ENCODE results near the gene DHRS11. TPM values are rescaled to one million over a fixed set of nuclear protein-coding genes. Genes with fewer than 3 reads are reported as not detected.

DHRS11 gene
- total RNA-seq, 1 experiment from 2014 or later: 38.0 TPM

DNA sequence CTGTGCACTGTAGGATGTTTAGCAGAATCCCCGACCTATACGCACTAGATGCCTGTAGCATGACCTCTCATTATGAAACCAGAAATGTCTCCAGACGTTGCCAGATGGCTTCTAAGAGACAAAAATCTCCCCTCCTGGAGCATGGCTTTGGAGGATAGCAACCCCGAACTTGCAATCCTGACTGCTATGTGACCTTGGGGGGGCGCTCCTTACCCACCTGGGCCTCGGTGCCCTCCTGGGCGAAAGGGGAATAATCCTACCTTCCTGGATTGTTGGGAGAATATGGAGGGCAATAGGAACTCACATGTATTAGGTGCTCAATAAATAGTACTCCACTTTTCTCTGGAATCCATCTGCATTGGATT lies 17.8 kb downstream of the DHRS11 start:
- H3K27me3 Mint-ChIP-seq (ENCODE audit: low read depth): no peaks in the 10 kb centered on the region
- POLR2A ChIA-PET: no interaction called here
- peaks cover 8% of the 10 kb centered on the region; the same call in 1 of the 2 replicates for H3K9me3 Mint-ChIP-seq
- H3K36me3 Mint-ChIP-seq: peaks cover 14% of the 10 kb centered on the region
- TF ChIP-seq TCF7 (CRISPR knock-in tag; IDR thresholded peaks at IDR 0.05; ENCODE audit: low read depth): no peak
- TF ChIP-seq, protein P1, sequence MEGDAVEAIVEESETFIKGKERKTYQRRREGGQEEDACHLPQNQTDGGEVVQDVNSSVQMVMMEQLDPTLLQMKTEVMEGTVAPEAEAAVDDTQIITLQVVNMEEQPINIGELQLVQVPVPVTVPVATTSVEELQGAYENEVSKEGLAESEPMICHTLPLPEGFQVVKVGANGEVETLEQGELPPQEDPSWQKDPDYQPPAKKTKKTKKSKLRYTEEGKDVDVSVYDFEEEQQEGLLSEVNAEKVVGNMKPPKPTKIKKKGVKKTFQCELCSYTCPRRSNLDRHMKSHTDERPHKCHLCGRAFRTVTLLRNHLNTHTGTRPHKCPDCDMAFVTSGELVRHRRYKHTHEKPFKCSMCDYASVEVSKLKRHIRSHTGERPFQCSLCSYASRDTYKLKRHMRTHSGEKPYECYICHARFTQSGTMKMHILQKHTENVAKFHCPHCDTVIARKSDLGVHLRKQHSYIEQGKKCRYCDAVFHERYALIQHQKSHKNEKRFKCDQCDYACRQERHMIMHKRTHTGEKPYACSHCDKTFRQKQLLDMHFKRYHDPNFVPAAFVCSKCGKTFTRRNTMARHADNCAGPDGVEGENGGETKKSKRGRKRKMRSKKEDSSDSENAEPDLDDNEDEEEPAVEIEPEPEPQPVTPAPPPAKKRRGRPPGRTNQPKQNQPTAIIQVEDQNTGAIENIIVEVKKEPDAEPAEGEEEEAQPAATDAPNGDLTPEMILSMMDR (IDR thresholded peaks at IDR 0.05): peak; percentile 12; the same call in 1 of the 2 replicates
- CTCF ChIA-PET: interaction anchor here (1.0 kb wide), 1 partner anchor 17 kb away, joined by 6 read pairs; no protein-coding TSS in a partner anchor
- ATAC-seq: peak; percentile 48
- peaks cover 40% of the 10 kb centered on the region for H3K4me1 Mint-ChIP-seq
- H3K4me3 Mint-ChIP-seq: no peak overlapping the region
- DNase-seq (ENCODE audit: low spot score): peak; percentile 52
- H3K27ac Mint-ChIP-seq: no peak overlapping the region

- Mint-ChIP-seq H3K9me3 (peaks cover 8% of the 10 kb centered on the region; the same call in 1 of the 2 replicates), H3K27me3 (ENCODE audit: low read depth) (no peaks in the 10 kb centered on the region), H3K36me3 (peaks cover 12% of the 10 kb centered on the region), H3K27ac (no peak overlapping the region), H3K4me1 (peaks cover 46% of the 10 kb centered on the region), H3K4me3 (no peak overlapping the region)
- POLR2A ChIA-PET: no interaction called here
- TF ChIP-seq SP1 (CRISPR knock-in tag; conservative IDR thresholded peaks at IDR 0.05): no peak
- TF ChIP-seq ZNF671 (CRISPR knock-in tag; IDR thresholded peaks at IDR 0.05): no peak
- TF ChIP-seq, protein P2, sequence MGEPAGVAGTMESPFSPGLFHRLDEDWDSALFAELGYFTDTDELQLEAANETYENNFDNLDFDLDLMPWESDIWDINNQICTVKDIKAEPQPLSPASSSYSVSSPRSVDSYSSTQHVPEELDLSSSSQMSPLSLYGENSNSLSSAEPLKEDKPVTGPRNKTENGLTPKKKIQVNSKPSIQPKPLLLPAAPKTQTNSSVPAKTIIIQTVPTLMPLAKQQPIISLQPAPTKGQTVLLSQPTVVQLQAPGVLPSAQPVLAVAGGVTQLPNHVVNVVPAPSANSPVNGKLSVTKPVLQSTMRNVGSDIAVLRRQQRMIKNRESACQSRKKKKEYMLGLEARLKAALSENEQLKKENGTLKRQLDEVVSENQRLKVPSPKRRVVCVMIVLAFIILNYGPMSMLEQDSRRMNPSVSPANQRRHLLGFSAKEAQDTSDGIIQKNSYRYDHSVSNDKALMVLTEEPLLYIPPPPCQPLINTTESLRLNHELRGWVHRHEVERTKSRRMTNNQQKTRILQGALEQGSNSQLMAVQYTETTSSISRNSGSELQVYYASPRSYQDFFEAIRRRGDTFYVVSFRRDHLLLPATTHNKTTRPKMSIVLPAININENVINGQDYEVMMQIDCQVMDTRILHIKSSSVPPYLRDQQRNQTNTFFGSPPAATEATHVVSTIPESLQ (CRISPR knock-in tag; IDR thresholded peaks at IDR 0.05): no peak
- TF ChIP-seq NFYB (CRISPR knock-in tag; conservative IDR thresholded peaks at IDR 0.05; ENCODE audit: low read depth): no peak
- no peak for DNase-seq (ENCODE audit: low spot score)
- no peak for ATAC-seq
- CTCF ChIA-PET: interaction anchor here (1.5 to 8.1 kb wide), 2 partner anchors 8 to 19 kb away, joined by 3 to 87 read pairs; partner anchors contain the start of gene MRM1
Measured at GRCh38 chr17:36610474-36610873, 18.8 kb downstream of the DHRS11 start.

GRCh38 chr17:36611345-36612072 lies 19.8 kb downstream of the DHRS11 start:
- Mint-ChIP-seq H3K9me3 (peaks cover 8% of the 10 kb centered on the region; the same call in 1 of the 2 replicates), H3K27me3 (ENCODE audit: low read depth) (no peaks in the 10 kb centered on the region), H3K4me3 (no peak overlapping the region), H3K27ac (0 out of 2 replicates have a peak overlapping the region, but pooled peaks have one; percentile 45), H3K4me1 (peaks cover 44% of the 10 kb centered on the region), H3K36me3 (peaks cover 9% of the 10 kb centered on the region)
- no peak for DNase-seq (ENCODE audit: low spot score)
- ChIA-PET POLR2A (no interaction called here), CTCF (interaction anchor here (1.5 to 8.1 kb wide), 2 partner anchors 9 to 18 kb away, joined by 3 to 87 read pairs; partner anchors contain the start of gene MRM1)
- ATAC-seq: no peak
- TF ChIP-seq ZNF281 (CRISPR knock-in tag; IDR thresholded peaks at IDR 0.05): no peak
- no peak for TF ChIP-seq RORB (CRISPR knock-in tag; IDR thresholded peaks at IDR 0.05)
- no peak for TF ChIP-seq ZBTB43 (CRISPR knock-in tag; IDR thresholded peaks at IDR 0.05)
- TF ChIP-seq, protein P3, sequence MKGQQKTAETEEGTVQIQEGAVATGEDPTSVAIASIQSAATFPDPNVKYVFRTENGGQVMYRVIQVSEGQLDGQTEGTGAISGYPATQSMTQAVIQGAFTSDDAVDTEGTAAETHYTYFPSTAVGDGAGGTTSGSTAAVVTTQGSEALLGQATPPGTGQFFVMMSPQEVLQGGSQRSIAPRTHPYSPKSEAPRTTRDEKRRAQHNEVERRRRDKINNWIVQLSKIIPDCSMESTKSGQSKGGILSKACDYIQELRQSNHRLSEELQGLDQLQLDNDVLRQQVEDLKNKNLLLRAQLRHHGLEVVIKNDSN (CRISPR knock-in tag; IDR thresholded peaks at IDR 0.05): no peak
- TF ChIP-seq, protein P4, sequence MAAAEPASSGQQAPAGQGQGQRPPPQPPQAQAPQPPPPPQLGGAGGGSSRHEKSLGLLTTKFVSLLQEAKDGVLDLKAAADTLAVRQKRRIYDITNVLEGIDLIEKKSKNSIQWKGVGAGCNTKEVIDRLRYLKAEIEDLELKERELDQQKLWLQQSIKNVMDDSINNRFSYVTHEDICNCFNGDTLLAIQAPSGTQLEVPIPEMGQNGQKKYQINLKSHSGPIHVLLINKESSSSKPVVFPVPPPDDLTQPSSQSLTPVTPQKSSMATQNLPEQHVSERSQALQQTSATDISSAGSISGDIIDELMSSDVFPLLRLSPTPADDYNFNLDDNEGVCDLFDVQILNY (CRISPR knock-in tag; IDR thresholded peaks at IDR 0.05): no peak
- TF ChIP-seq, protein P5, sequence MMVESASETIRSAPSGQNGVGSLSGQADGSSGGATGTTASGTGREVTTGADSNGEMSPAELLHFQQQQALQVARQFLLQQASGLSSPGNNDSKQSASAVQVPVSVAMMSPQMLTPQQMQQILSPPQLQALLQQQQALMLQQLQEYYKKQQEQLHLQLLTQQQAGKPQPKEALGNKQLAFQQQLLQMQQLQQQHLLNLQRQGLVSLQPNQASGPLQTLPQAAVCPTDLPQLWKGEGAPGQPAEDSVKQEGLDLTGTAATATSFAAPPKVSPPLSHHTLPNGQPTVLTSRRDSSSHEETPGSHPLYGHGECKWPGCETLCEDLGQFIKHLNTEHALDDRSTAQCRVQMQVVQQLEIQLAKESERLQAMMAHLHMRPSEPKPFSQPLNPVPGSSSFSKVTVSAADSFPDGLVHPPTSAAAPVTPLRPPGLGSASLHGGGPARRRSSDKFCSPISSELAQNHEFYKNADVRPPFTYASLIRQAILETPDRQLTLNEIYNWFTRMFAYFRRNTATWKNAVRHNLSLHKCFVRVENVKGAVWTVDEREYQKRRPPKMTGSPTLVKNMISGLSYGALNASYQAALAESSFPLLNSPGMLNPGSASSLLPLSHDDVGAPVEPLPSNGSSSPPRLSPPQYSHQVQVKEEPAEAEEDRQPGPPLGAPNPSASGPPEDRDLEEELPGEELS (CRISPR knock-in tag; IDR thresholded peaks at IDR 0.05): no peak
- TF ChIP-seq, protein P6, sequence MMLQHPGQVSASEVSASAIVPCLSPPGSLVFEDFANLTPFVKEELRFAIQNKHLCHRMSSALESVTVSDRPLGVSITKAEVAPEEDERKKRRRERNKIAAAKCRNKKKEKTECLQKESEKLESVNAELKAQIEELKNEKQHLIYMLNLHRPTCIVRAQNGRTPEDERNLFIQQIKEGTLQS (CRISPR knock-in tag; conservative IDR thresholded peaks at IDR 0.05): no peak
- TF ChIP-seq KAT7 (CRISPR knock-in tag; IDR thresholded peaks at IDR 0.05; ENCODE audit: borderline replicate concordance): no peak
- TF ChIP-seq ATF2 (CRISPR knock-in tag; IDR thresholded peaks at IDR 0.05; ENCODE audit: borderline replicate concordance, low read depth): no peak

Data from WTC11 (cell line).